ENCODE results near the gene NDUFB7.

DNA sequence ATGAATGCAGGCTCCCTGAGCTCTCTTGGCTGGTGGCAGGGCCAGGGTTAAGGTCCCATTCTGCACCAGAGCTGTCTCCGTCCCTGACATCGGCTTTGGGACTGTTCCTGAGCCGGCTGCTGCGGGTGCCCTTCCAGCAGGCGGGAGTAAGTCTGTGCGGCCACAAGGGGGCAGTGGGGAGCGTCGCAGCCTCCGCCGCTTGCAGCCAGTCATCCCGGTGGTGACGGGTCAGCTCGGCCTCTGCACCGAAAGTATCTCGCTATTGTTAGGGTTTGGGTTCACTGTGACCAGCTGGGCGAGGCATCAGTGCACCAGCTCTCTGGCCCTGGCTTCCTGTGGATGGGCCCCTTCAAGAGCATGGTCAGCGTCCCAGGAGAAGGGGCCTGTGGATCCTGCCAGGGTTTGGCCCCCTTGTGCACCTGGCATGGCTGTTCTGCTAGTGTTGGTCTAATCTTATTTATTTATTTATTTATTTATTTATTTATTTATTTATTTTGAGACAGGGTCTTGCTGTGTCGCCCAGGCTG lies 15.1 kb downstream of the NDUFB7 start:
- peak; percentile 55 to 82 (median 61) for TF ChIP-seq CTCF (IDR thresholded peaks at IDR 0.05)
- TF ChIP-seq POLR2A (IDR thresholded peaks at IDR 0.05), result no peak
- peak in 1 of 2 donors; percentile 16 for TF ChIP-seq POLR2AphosphoS5 (IDR thresholded peaks at IDR 0.05; ENCODE audit: insufficient read depth in 1 of 2, low read depth in 1 of 2)
